ENCODE data around the gene SPATA6L.

GRCh38 chr9:4576448-4576847, 89.8 kb downstream of the SPATA6L start:
- TF ChIP-seq, protein P1, sequence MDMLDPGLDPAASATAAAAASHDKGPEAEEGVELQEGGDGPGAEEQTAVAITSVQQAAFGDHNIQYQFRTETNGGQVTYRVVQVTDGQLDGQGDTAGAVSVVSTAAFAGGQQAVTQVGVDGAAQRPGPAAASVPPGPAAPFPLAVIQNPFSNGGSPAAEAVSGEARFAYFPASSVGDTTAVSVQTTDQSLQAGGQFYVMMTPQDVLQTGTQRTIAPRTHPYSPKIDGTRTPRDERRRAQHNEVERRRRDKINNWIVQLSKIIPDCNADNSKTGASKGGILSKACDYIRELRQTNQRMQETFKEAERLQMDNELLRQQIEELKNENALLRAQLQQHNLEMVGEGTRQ (IDR thresholded peaks at IDR 0.05; ENCODE audit: low read depth, low read length): no peak
- TF ChIP-seq RCOR1 (IDR thresholded peaks at IDR 0.05; ENCODE audit: insufficient replicate concordance, low read length): no peak
- TF ChIP-seq RAD21 (IDR thresholded peaks at IDR 0.05; ENCODE audit: low read length): no peak
- no peak for TF ChIP-seq CTCF (conservative IDR thresholded peaks at IDR 0.05; ENCODE audit: low read depth, low read length)
- TF ChIP-seq MXI1 (IDR thresholded peaks at IDR 0.05; ENCODE audit: borderline replicate concordance, low read depth, low read length): no peak
